ENCODE data around the gene KCNH6. TPM values are rescaled to one million over a fixed set of nuclear protein-coding genes. Genes with fewer than 3 reads are reported as not detected.

KCNH6 gene
- total RNA-seq, 4 donors from 2014 or later: not detected

DNA sequence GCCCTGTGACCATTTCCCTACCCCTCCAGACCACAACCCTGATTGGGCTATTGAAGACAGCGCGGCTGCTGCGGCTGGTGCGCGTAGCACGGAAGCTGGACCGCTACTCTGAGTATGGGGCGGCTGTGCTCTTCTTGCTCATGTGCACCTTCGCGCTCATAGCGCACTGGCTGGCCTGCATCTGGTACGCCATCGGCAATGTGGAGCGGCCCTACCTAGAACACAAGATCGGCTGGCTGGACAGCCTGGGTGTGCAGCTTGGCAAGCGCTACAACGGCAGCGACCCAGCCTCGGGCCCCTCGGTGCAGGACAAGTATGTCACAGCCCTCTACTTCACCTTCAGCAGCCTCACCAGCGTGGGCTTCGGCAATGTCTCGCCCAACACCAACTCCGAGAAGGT lies 12.5 kb downstream of the KCNH6 start:
- intact Hi-C loops (cut with DNase I; ENCODE audit: low total_unique reads): no loop called here
- Histone ChIP-seq H3K4me1 (peaks cover 0 to 8% of the 10 kb centered on the region in 2 donors), H3K27ac (no peak overlapping the region), H3K9me3 (no peaks in the 10 kb centered on the region), H3K4me3 (no peak overlapping the region), H3K36me3 (no peaks in the 10 kb centered on the region), H3K27me3 (peaks cover 0 to 10% of the 10 kb centered on the region in 2 donors)
- DNase-seq: no peak
- no peak for TF ChIP-seq POLR2A (IDR thresholded peaks at IDR 0.05)
- TF ChIP-seq CTCF (IDR thresholded peaks at IDR 0.05): no peak

DNA sequence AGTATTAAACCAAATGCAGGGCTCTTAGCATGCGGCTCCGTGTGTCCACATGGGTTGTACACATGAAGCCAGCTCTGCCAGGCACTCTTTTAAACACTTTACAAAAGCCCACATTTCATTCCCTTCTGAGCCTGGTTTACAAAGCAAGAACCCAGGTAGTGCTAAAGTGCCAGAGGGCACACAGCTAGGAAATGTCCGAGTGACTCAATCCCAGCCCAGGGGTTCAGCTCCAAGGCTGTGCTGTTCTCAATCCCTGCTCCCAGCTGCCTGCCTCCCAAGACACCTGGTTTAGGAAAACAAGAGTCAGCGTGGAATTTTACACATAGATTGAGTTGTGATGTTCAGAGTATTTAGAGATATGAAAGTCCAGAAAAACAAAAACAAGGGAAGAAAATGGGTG lies 13.8 kb downstream of the KCNH6 start:
- Histone ChIP-seq H3K4me3 (no peak overlapping the region), H3K9me3 (no peaks in the 10 kb centered on the region), H3K27me3 (peaks cover 0 to 10% of the 10 kb centered on the region in 2 donors), H3K36me3 (no peaks in the 10 kb centered on the region), H3K27ac (no peak overlapping the region), H3K4me1 (peaks cover 0 to 8% of the 10 kb centered on the region in 2 donors)
- no peak for DNase-seq
- no peak for TF ChIP-seq POLR2A (IDR thresholded peaks at IDR 0.05)
- no peak for TF ChIP-seq CTCF (IDR thresholded peaks at IDR 0.05)
- intact Hi-C loops (cut with DNase I; ENCODE audit: low total_unique reads): no loop called here

DNA sequence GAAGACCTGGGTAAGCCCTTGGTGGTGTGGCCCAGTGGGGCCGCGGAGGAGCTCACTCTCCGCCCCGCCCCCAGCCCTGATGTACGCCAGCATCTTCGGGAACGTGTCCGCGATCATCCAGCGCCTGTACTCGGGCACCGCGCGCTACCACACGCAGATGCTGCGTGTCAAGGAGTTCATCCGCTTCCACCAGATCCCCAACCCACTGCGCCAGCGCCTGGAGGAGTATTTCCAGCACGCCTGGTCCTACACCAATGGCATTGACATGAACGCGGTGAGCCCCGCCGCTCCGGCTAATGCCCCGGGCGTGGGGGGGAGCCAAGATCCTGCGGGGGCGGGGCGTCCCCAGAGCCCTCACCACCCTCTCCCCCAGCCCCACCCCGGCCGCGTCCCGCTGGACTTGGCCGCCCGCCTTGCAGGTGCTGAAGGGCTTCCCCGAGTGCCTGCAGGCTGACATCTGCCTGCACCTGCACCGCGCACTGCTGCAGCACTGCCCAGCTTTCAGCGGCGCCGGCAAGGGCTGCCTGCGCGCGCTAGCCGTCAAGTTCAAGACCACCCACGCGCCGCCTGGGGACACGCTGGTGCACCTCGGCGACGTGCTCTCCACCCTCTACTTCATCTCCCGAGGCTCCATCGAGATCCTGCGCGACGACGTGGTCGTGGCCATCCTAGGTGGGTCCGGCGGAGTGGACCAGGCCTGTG lies 15.0 kb downstream of the KCNH6 start:
- peaks cover 0 to 10% of the 10 kb centered on the region in 2 donors for H3K27me3 ChIP-seq
- DNase-seq: no peak
- peaks cover 0 to 8% of the 10 kb centered on the region in 2 donors for H3K4me1 ChIP-seq
- no peak for TF ChIP-seq CTCF (IDR thresholded peaks at IDR 0.05)
- no peak overlapping the region for H3K27ac ChIP-seq
- intact Hi-C loops (cut with DNase I; ENCODE audit: low total_unique reads): no loop called here
- H3K36me3 ChIP-seq: no peaks in the 10 kb centered on the region
- no peaks in the 10 kb centered on the region for H3K9me3 ChIP-seq
- H3K4me3 ChIP-seq: no peak overlapping the region

DNA sequence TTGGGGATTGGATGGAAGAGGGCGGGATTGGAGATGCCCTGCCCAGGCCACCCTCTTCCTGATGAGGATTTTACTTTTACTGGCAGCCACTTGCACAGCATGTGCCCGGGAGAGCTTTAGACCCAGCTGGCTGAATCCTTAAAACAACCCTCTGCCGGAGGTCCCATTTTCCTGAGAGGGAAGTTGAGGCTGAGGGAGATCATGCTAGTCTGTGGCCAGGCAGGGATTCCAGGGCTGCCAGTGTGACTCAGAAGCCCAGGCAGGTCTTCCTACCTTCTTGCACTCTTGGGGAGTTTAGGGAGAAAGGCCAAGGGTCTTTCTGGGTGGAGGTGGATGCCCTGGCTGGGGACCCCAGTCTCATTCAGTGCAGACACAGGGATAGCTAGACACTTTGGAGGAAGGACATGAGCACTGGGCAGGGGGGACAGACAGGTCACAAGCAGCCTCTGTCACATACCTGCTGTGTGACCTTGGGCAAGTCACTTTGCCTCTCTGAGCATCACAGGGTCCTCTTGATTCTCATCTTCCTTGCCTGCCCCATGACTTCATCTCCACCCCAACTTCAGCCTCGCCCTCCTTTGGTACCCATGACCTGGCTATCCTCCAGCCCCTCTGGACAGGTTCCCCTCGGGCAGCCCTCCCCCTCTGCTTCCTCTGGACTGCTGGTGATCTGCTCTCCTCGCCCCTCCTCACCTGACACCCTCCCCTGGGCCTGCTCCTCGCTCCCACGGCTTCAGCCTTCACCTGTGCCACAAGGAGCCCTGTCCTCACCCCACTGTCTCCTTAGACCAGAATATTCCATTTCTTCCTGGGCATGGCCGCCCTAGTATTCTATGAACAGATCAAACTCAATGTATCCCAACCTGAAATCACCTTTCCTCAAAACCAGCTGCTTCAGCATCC lies 15.8 kb downstream of the KCNH6 start:
- no peak for DNase-seq
- Histone ChIP-seq H3K36me3 (no peaks in the 10 kb centered on the region), H3K27ac (no peak overlapping the region), H3K4me3 (no peak overlapping the region), H3K27me3 (peaks cover 0 to 10% of the 10 kb centered on the region in 2 donors), H3K9me3 (no peaks in the 10 kb centered on the region), H3K4me1 (peaks cover 0 to 8% of the 10 kb centered on the region in 2 donors)
- TF ChIP-seq POLR2A (IDR thresholded peaks at IDR 0.05) (no peak), CTCF (IDR thresholded peaks at IDR 0.05) (no peak)
- intact Hi-C loops (cut with DNase I; ENCODE audit: low total_unique reads): no loop called here

GRCh38 chr17:63540590-63540989 lies 17.4 kb downstream of the KCNH6 start:
- Histone ChIP-seq H3K9me3 (no peaks in the 10 kb centered on the region), H3K4me1 (peaks cover 0 to 8% of the 10 kb centered on the region in 2 donors), H3K36me3 (no peaks in the 10 kb centered on the region), H3K27ac (no peak overlapping the region), H3K4me3 (no peak overlapping the region), H3K27me3 (peaks cover 0 to 10% of the 10 kb centered on the region in 2 donors)
- TF ChIP-seq CTCF (IDR thresholded peaks at IDR 0.05) (no peak), POLR2A (IDR thresholded peaks at IDR 0.05) (no peak)
- intact Hi-C loops (cut with DNase I; ENCODE audit: low total_unique reads): no loop called here
- no peak for DNase-seq
